BJ (cell line): ENCODE results near the gene DENND5B. TPM values are rescaled to one million over a fixed set of nuclear protein-coding genes. Genes with fewer than 3 reads are reported as not detected.

Source experiments
- CTCF ChIA-PET: fragments of 350-600 bp; formaldehyde crosslinking; extraction: SDS; loops from one replicate; lab custom pipeline; 2021; ENCODE audit warnings: antibody characterized with exemption, inconsistent platforms; lab: Yijun Ruan, JAX
- POLR2A ChIA-PET: fragments of 300-600 bp; sonication (Branson Sonifier 250); formaldehyde crosslinking; extraction: SDS; loops from one replicate; lab custom pipeline; 2021; ENCODE audit warnings: antibody characterized with exemption; lab: Charles Lee
- DNase-seq: peaks from one replicate; pipeline ENCODE4 v3.0.0-alpha.2; 2011; ENCODE audit warnings: low read depth
- H3K27me3 ChIP-seq: 2 replicates; pipeline ENCODE4 v1.6.0; 2011; ENCODE audit warnings: low read length; ENCODE audit not compliant: control insufficient read depth, insufficient read depth
- H3K36me3 ChIP-seq: 2 replicates; pipeline ENCODE4 v1.5.1; 2011; ENCODE audit warnings: low read length; ENCODE audit not compliant: control insufficient read depth, insufficient read depth
- H3K4me3 ChIP-seq: 2 replicates; pipeline ENCODE4 v1.5.1; 2011; ENCODE audit warnings: low read depth, mild to moderate bottlenecking, control low read depth, low read length
- CTCF ChIP-seq: IDR thresholded peaks from 2 replicates; pipeline ENCODE4 v1.5.1; 2011; ENCODE audit warnings: low read depth, mild to moderate bottlenecking, control low read depth, inconsistent platforms, low read length, moderate library complexity; ENCODE audit not compliant: insufficient read depth
- polyA plus RNA-seq: library from polyadenylated mRNA; depleted of rRNA; stranded (reverse); fragments of >200 nt; gene quantifications from 2 replicates; pipeline ENCODE4 v1.2.3, GENCODE V29; 2011

The DENND5B gene
- polyA plus RNA-seq, 1 experiment: 5.4 TPM

GRCh38 chr12:31568498-31568897 is 22.4 kb downstream of the DENND5B start:
- no peak for DNase-seq
- CTCF ChIA-PET: no interaction called here
- TF ChIP-seq CTCF: no peak
- Histone ChIP-seq H3K36me3 (no peaks in the 10 kb centered on the region), H3K4me3 (no peak overlapping the region), H3K27me3 (no peaks in the 10 kb centered on the region)
- POLR2A ChIA-PET: interaction anchor here (0.7 kb wide), 1 partner anchor 197 kb away, joined by 24 read pairs; no protein-coding TSS in a partner anchor

- ChIA-PET POLR2A (no interaction called here), CTCF (no interaction called here)
- TF ChIP-seq CTCF: no peak
Measured at GRCh38 chr12:31567029-31567428, 23.9 kb downstream of the DENND5B start.

GRCh38 chr12:31566547-31566946 is 24.4 kb downstream of the DENND5B start:
- POLR2A ChIA-PET: no interaction called here
- CTCF ChIA-PET: no interaction called here

More at GRCh38 chr12:31567029-31567428, 23.9 kb downstream of the DENND5B start:
- DNase-seq: no peak
- Histone ChIP-seq H3K36me3 (no peaks in the 10 kb centered on the region), H3K4me3 (no peak overlapping the region), H3K27me3 (no peaks in the 10 kb centered on the region)

DNA sequence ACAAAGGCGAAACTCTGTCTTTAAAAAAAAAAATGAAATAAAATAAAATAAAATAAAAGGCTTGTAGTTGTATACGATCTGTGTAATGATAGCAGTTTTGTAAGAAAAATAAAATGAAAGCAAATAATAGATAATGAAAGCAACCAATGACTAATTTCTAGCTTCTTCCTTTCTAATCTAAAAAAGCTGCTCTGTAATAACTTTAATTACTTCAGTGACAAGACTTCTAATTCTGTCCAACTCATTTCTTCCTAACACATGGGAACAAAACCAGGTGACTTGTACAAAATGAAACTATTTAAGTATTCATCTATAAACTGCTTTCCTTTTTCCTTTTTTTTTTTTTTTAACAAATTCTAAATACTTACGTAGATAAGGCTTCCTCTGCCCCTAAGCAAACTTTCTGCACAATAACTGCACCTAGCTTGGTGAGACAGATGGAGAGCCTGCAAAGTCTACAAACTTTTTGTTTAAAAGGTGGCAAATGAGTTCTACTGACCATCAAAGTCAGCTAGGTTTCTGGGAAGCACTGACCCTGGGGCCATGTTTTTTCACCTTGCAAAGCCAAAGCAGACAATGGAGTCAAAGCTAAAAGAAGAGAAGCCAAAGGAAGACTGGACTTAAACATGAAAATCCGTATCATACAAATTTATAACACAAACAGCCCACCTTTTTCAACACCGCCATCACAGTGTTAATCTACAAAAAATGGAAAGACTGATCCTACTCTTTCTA is 28.2 kb downstream of the DENND5B start:
- no peak for TF ChIP-seq CTCF
- POLR2A ChIA-PET: no interaction called here
- DNase-seq: no peak
- Histone ChIP-seq H3K27me3 (no peaks in the 10 kb centered on the region), H3K4me3 (no peak overlapping the region), H3K36me3 (no peaks in the 10 kb centered on the region)
- CTCF ChIA-PET: no interaction called here

More at GRCh38 chr12:31566547-31566946, 24.4 kb downstream of the DENND5B start:
- H3K4me3 ChIP-seq: no peak overlapping the region
- TF ChIP-seq CTCF: no peak
- H3K27me3 ChIP-seq: no peaks in the 10 kb centered on the region
- no peaks in the 10 kb centered on the region for H3K36me3 ChIP-seq
- no peak for DNase-seq

- no peaks in the 10 kb centered on the region for H3K27me3 ChIP-seq
- H3K36me3 ChIP-seq: no peaks in the 10 kb centered on the region
- POLR2A ChIA-PET: no interaction called here
- CTCF ChIA-PET: no interaction called here
- no peak overlapping the region for H3K4me3 ChIP-seq
- TF ChIP-seq CTCF: no peak
- DNase-seq: no peak
Measured at GRCh38 chr12:31560516-31560915, 30.4 kb downstream of the DENND5B start.
